ENCODE results near the gene PCNX2.

Gene PCNX2

GRCh38 chr1:232958067-232958466 lies 337.5 kb downstream of the PCNX2 start:
- DNase-seq (ENCODE audit: low read depth) = no peak

GRCh38 chr1:232956081-232956480 lies 339.4 kb downstream of the PCNX2 start:
- DNase-seq (ENCODE audit: low read depth) = no peak

- no peak for DNase-seq (ENCODE audit: low read depth)
Observed at GRCh38 chr1:232954594-232955365, 340.7 kb downstream of the PCNX2 start.

GRCh38 chr1:232952514-232953499 lies 342.7 kb downstream of the PCNX2 start:
- no peak for DNase-seq (ENCODE audit: low read depth)

- no peak for DNase-seq (ENCODE audit: low read depth)
Observed at GRCh38 chr1:232951605-232952004, 343.9 kb downstream of the PCNX2 start.

GRCh38 chr1:232951180-232951579 lies 344.3 kb downstream of the PCNX2 start:
- no peak for DNase-seq (ENCODE audit: low read depth)

GRCh38 chr1:232950197-232951176 lies 345.0 kb downstream of the PCNX2 start, which contains the start of gene NTPCR:
TSS of gene NTPCR (plus strand) at chr1:232950611. CDS start at chr1:232950711, 100 bp downstream.
- DNase-seq (ENCODE audit: low read depth) = peak; percentile 91

- no peak for DNase-seq (ENCODE audit: low read depth)
Observed at GRCh38 chr1:232949636-232950196, 345.8 kb downstream of the PCNX2 start.

GRCh38 chr1:232944347-232944746 lies 351.2 kb downstream of the PCNX2 start:
- no peak for DNase-seq (ENCODE audit: low read depth)

GRCh38 chr1:232943679-232944252 lies 351.8 kb downstream of the PCNX2 start:
- no peak for DNase-seq (ENCODE audit: low read depth)

- DNase-seq (ENCODE audit: low read depth) = no peak
Observed at GRCh38 chr1:232942413-232943294, 352.9 kb downstream of the PCNX2 start.

- no peak for DNase-seq (ENCODE audit: low read depth)
Observed at GRCh38 chr1:232940262-232940661, 355.3 kb downstream of the PCNX2 start.

- DNase-seq (ENCODE audit: low read depth) = no peak
Observed at GRCh38 chr1:232939748-232940147, 355.8 kb downstream of the PCNX2 start.

- DNase-seq (ENCODE audit: low read depth) = no peak
Observed at GRCh38 chr1:232938926-232939325, 356.6 kb downstream of the PCNX2 start.

- DNase-seq (ENCODE audit: low read depth) = no peak
Observed at GRCh38 chr1:232937741-232938375, 357.7 kb downstream of the PCNX2 start.

GRCh38 chr1:232936941-232937340 lies 358.6 kb downstream of the PCNX2 start:
- no peak for DNase-seq (ENCODE audit: low read depth)
